GM12878 (cell line): ENCODE data around the gene CLSTN2. TPM values are rescaled to one million over a fixed set of nuclear protein-coding genes. Genes with fewer than 3 reads are reported as not detected.

Source experiments
- ATAC-seq: fragments of 200-7000 bp; cut with Tn5 transposase; 3 replicates; pipeline ENCODE4 v1.9.1; 2020; ENCODE audit warnings: mild to moderate bottlenecking, moderate library complexity
- BruUV-seq: library from RNA; stranded (reverse); fragments of 400-500 nt; replicated peaks from 2 replicates; lab custom pipeline; 2021; lab: Mats Ljungman, UMichigan
- CTCF ChIA-PET: fragments of 300-600 bp; sonication (Branson Sonifier 250); formaldehyde crosslinking; extraction: SDS; loops from one replicate; lab custom pipeline; 2021; ENCODE audit warnings: inconsistent platforms; lab: Yijun Ruan, JAX
- POLR2A ChIA-PET: fragments of 350-600 bp; formaldehyde crosslinking; extraction: SDS; loops from one replicate; lab custom pipeline; 2021; ENCODE audit warnings: inconsistent platforms; lab: Charles Lee
- RAD21 ChIA-PET: fragments of 300-600 bp; sonication (Branson Sonifier 250); formaldehyde crosslinking; loops from one replicate; lab custom pipeline; 2023; ENCODE audit warnings: antibody characterized with exemption; ENCODE audit not compliant: unreplicated experiment; lab: Charles Lee
- SMC1A ChIA-PET: fragments of 300-600 bp; sonication (Branson Sonifier 250); formaldehyde crosslinking; loops from one replicate; lab custom pipeline; 2023; ENCODE audit not compliant: unreplicated experiment, uncharacterized antibody; lab: Charles Lee
- DNase-seq: peaks from one replicate; pipeline ENCODE4 v3.0.0-alpha.2; 2011; ENCODE audit warnings: low read depth, low spot score
- FAIRE-seq: peaks from 3 replicates; lab custom pipeline; 2011; peaks lifted over from hg19 to GRCh38; lab: Jason Lieb, UNC
- H2AFZ ChIP-seq: 2 replicates; pipeline ENCODE4 v1.6.0; 2011; ENCODE audit warnings: low read depth, low read length, control low read depth; ENCODE audit not compliant: control insufficient read depth
- H3K27ac ChIP-seq: 2 replicates; pipeline ENCODE4 v1.5.1; 2011; ENCODE audit warnings: control low read depth; ENCODE audit not compliant: control insufficient read depth, insufficient read depth
- H3K27me3 ChIP-seq, 2 experiments: replicated peaks in 1 of 2; 2 replicates each; pipeline versions ENCODE4 v1.6.0 to v1.6.1; 2011; ENCODE audit warnings: low read length in 1 of 2; ENCODE audit not compliant: control insufficient read depth in 2 of 2, insufficient read depth in 2 of 2
- H3K36me3 ChIP-seq, 2 experiments: 2 replicates each; pipeline ENCODE4 v1.5.1; 2011; ENCODE audit warnings: low read length in 1 of 2; ENCODE audit not compliant: control insufficient read depth in 2 of 2, insufficient read depth in 2 of 2
- H3K4me1 ChIP-seq: 2 replicates; pipeline ENCODE4 v1.6.1; 2011; ENCODE audit warnings: mild to moderate bottlenecking, low read length, moderate library complexity, mixed read lengths; ENCODE audit not compliant: control insufficient read depth, insufficient read depth
- H3K4me2 ChIP-seq: 2 replicates; pipeline ENCODE4 v1.6.0; 2011; ENCODE audit warnings: control low read depth; ENCODE audit not compliant: control insufficient read depth, insufficient read depth
- H3K4me3 ChIP-seq: fragments of 200-600 bp; sonication (generic); 2 replicates; pipeline ENCODE4 v1.5.1; 2016
- H3K79me2 ChIP-seq: 2 replicates; pipeline ENCODE4 v1.6.0; 2011; ENCODE audit warnings: low read length; ENCODE audit not compliant: control insufficient read depth, insufficient read depth
- H3K9ac ChIP-seq: 2 replicates; pipeline ENCODE4 v1.8.0; 2011; ENCODE audit warnings: low read length, control low read depth, mixed read lengths; ENCODE audit not compliant: control insufficient read depth, insufficient read depth
- H3K9me3 ChIP-seq: replicated peaks from 3 replicates; pipeline ENCODE4 v1.5.1; 2011; ENCODE audit warnings: mild to moderate bottlenecking, low read length; ENCODE audit not compliant: control insufficient read depth, insufficient read depth
- H4K20me1 ChIP-seq: 2 replicates; pipeline ENCODE4 v1.6.0; 2011; ENCODE audit not compliant: control insufficient read depth, insufficient read depth
- FOXM1 ChIP-seq: IDR thresholded peaks from 2 replicates; pipeline ENCODE4 v1.6.1; 2012; ENCODE audit warnings: low read depth, mild to moderate bottlenecking, inconsistent platforms, low read length, moderate library complexity
- MTA2 ChIP-seq: fragments of 450-650 bp; IDR thresholded peaks from 2 replicates; pipeline ENCODE4 v1.6.1; 2016; ENCODE audit warnings: low read depth, mild to moderate bottlenecking, moderate library complexity
- PAX8 ChIP-seq: fragments of 450-650 bp; IDR thresholded peaks from 2 replicates; pipeline ENCODE4 v1.6.1; 2017; ENCODE audit warnings: mild to moderate bottlenecking, moderate library complexity
- PRDM15 ChIP-seq: fragments of 450-650 bp; formaldehyde crosslinking; IDR thresholded peaks from 2 replicates; pipeline ENCODE4 v1.4.0; 2020; ENCODE audit warnings: mild to moderate bottlenecking, moderate library complexity
- ZZZ3 ChIP-seq: IDR thresholded peaks from 2 replicates; pipeline ENCODE4 v1.6.1; 2011; ENCODE audit warnings: low read depth; ENCODE audit not compliant: control insufficient read depth, insufficient read length
- WGBS: methylation state at CpG from one replicate; pipeline ENCODE4 v1.1.6; 2016; ENCODE audit warnings: low lambda C conversion rate; ENCODE audit not compliant: insufficient replicate concordance, insufficient coverage; ENCODE audit errors: missing lambda C conversion rate; 5-methylcytosine and 5-hydroxymethylcytosine counted together
- in situ Hi-C: fragments of 300-500 bp; cut with MboI; formaldehyde crosslinking; loops from 9 replicates; pipeline ENCODE4 v1.14.3; 2018; ENCODE audit warnings: mixed read lengths
- intact Hi-C: fragments of 100-400 bp; cut with micrococcal nuclease; formaldehyde crosslinking; loops from one replicate; pipeline ENCODE4 v1.14.2; 2022; ENCODE audit not compliant: unreplicated experiment
- polyA plus RNA-seq, 11 experiments: library from polyadenylated mRNA; depleted of rRNA in 4 of 11; unstranded in 6 of 11; stranded (reverse) in 5 of 11; fragments of >200 nt; fragmentation: Nextera tagmentation in 4 of 11; fragmentation: Illumina TruSeq in 1 of 11; extraction: Ambion mirVana in 4 of 11; extraction: Trizol in 1 of 11; gene quantifications; 1 replicate in 1 of 11; 2 replicates in 10 of 11; pipeline versions ENCODE4 v1.2.1 to v1.2.3, GENCODE V29; 2011 to 2016; ENCODE audit warnings: inconsistent platforms in 2 of 11, missing spikeins in 2 of 11, low read depth in 1 of 11
- total RNA-seq, 4 experiments: library from RNA; depleted of rRNA in 3 of 4; stranded (reverse); fragments of >200 nt in 3 of 4; fragmentation: Illumina TruSeq in 1 of 4; extraction: Trizol in 1 of 4; gene quantifications; 2 replicates each; pipeline versions ENCODE4 v1.2.1 to v1.2.3, GENCODE V29; 2013 to 2021

CLSTN2 gene
- total and polyA plus RNA-seq, 10 of the 15 experiments (the other 5 are each of a cell fraction or from before 2014, with no cell fraction given) = under 0.01 to 0.10 (median under 0.01) TPM; not detected in 5

GRCh38 chr3:140268610-140269009, 333.6 kb downstream of the CLSTN2 start:
- H3K4me2 ChIP-seq = no peak overlapping the region
- no peaks in the 10 kb centered on the region for H4K20me1 ChIP-seq
- H3K27ac ChIP-seq = no peak overlapping the region
- H3K4me1 ChIP-seq = no peaks in the 10 kb centered on the region
- H3K9ac ChIP-seq = no peak overlapping the region
- ChIA-PET SMC1A (interaction anchor here (0.8 to 2.1 kb wide), 3 partner anchors 13 to 140 kb away, joined by 3 to 5 read pairs (median 3); no protein-coding TSS in a partner anchor), POLR2A (no interaction called here), RAD21 (no interaction called here), CTCF (interaction anchor here (1.4 to 1.5 kb wide), 2 partner anchors 8 to 50 kb away, joined by 3 to 5 read pairs; no protein-coding TSS in a partner anchor)
- in situ Hi-C loops = no loop called here
- DNase-seq (no peak), ATAC-seq (no peak), FAIRE-seq (no peak)
- no peak overlapping the region for H2AFZ ChIP-seq
- H3K36me3 ChIP-seq = no peaks in the 10 kb centered on the region
- no TSS peak for BruUV-seq
- H3K4me3 ChIP-seq = no peak overlapping the region
- no peaks in the 10 kb centered on the region for H3K9me3 ChIP-seq
- no peaks in the 10 kb centered on the region for H3K79me2 ChIP-seq
- TF ChIP-seq PRDM15 (CRISPR knock-in tag) (no peak), ZZZ3 (no peak), MTA2 (no peak), PAX8 (no peak), FOXM1 (no peak)
- intact Hi-C loops = no loop called here
- WGBS = 48% methylated on average over 2 of the region's 2 CpGs
- H3K27me3 ChIP-seq = peaks cover 0 to 3% of the 10 kb centered on the region in 2 experiments; a peak in 1 of 4 replicates
